GM21381 (cell line): Measurements from ENCODE around the gene TBC1D8.
A peak's percentile ranks its signal among the peaks of the same experiment; 100 is the strongest.

Experiments used
- ATAC-seq: cut with Tn5 transposase; IDR thresholded peaks from one replicate; pipeline ENCODE4 v1.9.1; 2021; ENCODE audit warnings: mild to moderate bottlenecking, moderate library complexity; ENCODE audit not compliant: unreplicated experiment

Gene TBC1D8

GRCh38 chr2:101113441-101114267 is 37.5 kb downstream of the TBC1D8 start:
- ATAC-seq, result no peak

GRCh38 chr2:101112772-101113157 is 38.4 kb downstream of the TBC1D8 start:
- no peak for ATAC-seq

- ATAC-seq, result no peak
Measured at GRCh38 chr2:101111917-101112771, 39.0 kb downstream of the TBC1D8 start.

- ATAC-seq, result no peak
Measured at GRCh38 chr2:101111262-101111838, 39.8 kb downstream of the TBC1D8 start.

GRCh38 chr2:101109451-101110118 is 41.6 kb downstream of the TBC1D8 start:
- no peak for ATAC-seq

- ATAC-seq, result no peak
Measured at GRCh38 chr2:101108357-101108756, 42.8 kb downstream of the TBC1D8 start.

GRCh38 chr2:101107241-101107640 is 43.9 kb downstream of the TBC1D8 start:
- ATAC-seq, result no peak

- no peak for ATAC-seq
Measured at GRCh38 chr2:101106453-101107181, 44.6 kb downstream of the TBC1D8 start.

GRCh38 chr2:101105654-101106053 is 45.5 kb downstream of the TBC1D8 start:
- ATAC-seq, result no peak

GRCh38 chr2:101097638-101098037 is 53.5 kb downstream of the TBC1D8 start:
- no peak for ATAC-seq

- no peak for ATAC-seq
Measured at GRCh38 chr2:101096619-101097142, 54.5 kb downstream of the TBC1D8 start.

- ATAC-seq, result no peak
Measured at GRCh38 chr2:101094351-101094750, 56.8 kb downstream of the TBC1D8 start.

GRCh38 chr2:101089942-101090799 is 61.0 kb downstream of the TBC1D8 start:
- ATAC-seq, result no peak

GRCh38 chr2:101089419-101089818 is 61.8 kb downstream of the TBC1D8 start:
- peak; percentile 87 for ATAC-seq

- no peak for ATAC-seq
Measured at GRCh38 chr2:101087638-101088037, 63.5 kb downstream of the TBC1D8 start.

- ATAC-seq, result no peak
Measured at GRCh38 chr2:101083613-101084012, 67.6 kb downstream of the TBC1D8 start.

GRCh38 chr2:101082998-101083397 is 68.2 kb downstream of the TBC1D8 start:
- no peak for ATAC-seq

GRCh38 chr2:101081375-101081907 is 69.7 kb downstream of the TBC1D8 start:
- ATAC-seq, result no peak
